Measurements from ENCODE around the gene LCN2.
A peak's percentile ranks its signal among the peaks of the same experiment; 100 is the strongest.
"Not testable (repeated sequence)": the region's sequence is repeated elsewhere in the genome, so short reads cannot be mapped to it uniquely, and the experiment has no call there.

The LCN2 gene

DNA sequence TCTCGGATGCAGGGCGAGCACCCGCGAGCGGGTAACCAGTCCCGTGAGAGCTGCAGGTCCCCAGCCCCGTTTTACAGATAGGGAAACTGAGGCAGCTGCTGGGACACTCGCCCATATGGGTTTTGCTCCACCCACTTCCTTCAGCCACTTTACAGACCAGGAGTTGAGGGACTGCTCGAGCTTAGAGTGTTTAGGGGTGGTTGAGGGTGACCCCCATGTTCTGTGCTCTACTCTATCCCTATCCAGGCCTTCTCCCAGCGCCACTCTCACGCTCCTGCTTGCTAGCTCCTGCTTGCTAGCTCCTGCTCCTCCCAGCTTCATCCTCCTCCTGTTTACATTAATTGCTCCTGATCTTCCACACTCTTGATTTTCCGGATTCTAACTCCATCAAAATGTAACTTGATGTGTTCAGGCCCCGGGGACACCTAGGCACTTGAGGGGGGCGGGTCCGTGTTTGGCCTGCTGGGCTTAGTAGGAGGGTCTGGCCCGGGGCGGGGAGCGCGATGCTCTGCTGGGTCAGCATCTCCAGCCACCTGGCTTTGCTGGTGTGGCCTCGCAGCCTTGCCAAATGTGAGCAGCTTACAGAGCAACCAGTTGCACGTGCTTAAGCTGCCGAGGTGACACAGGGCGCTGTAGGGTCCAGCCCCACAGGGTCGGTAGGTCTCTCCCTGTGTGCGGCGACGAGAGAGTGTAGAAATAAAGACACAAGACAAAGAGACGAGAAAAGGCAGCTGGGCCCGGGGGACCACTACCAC lies 20.2 kb upstream of the LCN2 start:
- H3K9me2 ChIP-seq (replicated peaks; ENCODE audit: insufficient read depth, low read length), result no peaks in the 10 kb centered on the region
- no peaks in the 10 kb centered on the region for H3K36me3 ChIP-seq (ENCODE audit: low read length)
- H3K27me3 ChIP-seq (ENCODE audit: low read length), result no peaks in the 10 kb centered on the region
- no peaks in the 10 kb centered on the region; the same call in 1 of the 2 replicates for H4K20me1 ChIP-seq (ENCODE audit: low read depth, low read length)
- no peaks in the 10 kb centered on the region for H3F3A ChIP-seq (ENCODE audit: insufficient read depth)
- peak overlapping the region; percentile 84 for H3K4me2 ChIP-seq (ENCODE audit: low read depth, low read length, poor library complexity, severe bottlenecking)
- peak overlapping the region; percentile 92 for H3K9ac ChIP-seq (ENCODE audit: low read length)
- H3K79me2 ChIP-seq (ENCODE audit: insufficient read depth, low read length), result peaks cover 20% of the 10 kb centered on the region
- TF ChIP-seq EZH2phosphoT487 (conservative IDR thresholded peaks at IDR 0.05; ENCODE audit: low read length), result no peak
- TF ChIP-seq, protein P1, sequence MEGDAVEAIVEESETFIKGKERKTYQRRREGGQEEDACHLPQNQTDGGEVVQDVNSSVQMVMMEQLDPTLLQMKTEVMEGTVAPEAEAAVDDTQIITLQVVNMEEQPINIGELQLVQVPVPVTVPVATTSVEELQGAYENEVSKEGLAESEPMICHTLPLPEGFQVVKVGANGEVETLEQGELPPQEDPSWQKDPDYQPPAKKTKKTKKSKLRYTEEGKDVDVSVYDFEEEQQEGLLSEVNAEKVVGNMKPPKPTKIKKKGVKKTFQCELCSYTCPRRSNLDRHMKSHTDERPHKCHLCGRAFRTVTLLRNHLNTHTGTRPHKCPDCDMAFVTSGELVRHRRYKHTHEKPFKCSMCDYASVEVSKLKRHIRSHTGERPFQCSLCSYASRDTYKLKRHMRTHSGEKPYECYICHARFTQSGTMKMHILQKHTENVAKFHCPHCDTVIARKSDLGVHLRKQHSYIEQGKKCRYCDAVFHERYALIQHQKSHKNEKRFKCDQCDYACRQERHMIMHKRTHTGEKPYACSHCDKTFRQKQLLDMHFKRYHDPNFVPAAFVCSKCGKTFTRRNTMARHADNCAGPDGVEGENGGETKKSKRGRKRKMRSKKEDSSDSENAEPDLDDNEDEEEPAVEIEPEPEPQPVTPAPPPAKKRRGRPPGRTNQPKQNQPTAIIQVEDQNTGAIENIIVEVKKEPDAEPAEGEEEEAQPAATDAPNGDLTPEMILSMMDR (IDR thresholded peaks at IDR 0.05; ENCODE audit: insufficient read depth, low read length, poor library complexity, severe bottlenecking), result no peak
- no peaks in the 10 kb centered on the region for H3K9me3 ChIP-seq (ENCODE audit: insufficient read depth, low read length)
- H3K27ac ChIP-seq (ENCODE audit: low read depth, low read length), result no peak overlapping the region
- peak overlapping the region; percentile 94 for H2AFZ ChIP-seq (ENCODE audit: low read depth, low read length, severe bottlenecking)
- H3K4me3 ChIP-seq (ENCODE audit: insufficient read depth, low read length, poor library complexity, severe bottlenecking), result peak overlapping the region; percentile 91

DNA sequence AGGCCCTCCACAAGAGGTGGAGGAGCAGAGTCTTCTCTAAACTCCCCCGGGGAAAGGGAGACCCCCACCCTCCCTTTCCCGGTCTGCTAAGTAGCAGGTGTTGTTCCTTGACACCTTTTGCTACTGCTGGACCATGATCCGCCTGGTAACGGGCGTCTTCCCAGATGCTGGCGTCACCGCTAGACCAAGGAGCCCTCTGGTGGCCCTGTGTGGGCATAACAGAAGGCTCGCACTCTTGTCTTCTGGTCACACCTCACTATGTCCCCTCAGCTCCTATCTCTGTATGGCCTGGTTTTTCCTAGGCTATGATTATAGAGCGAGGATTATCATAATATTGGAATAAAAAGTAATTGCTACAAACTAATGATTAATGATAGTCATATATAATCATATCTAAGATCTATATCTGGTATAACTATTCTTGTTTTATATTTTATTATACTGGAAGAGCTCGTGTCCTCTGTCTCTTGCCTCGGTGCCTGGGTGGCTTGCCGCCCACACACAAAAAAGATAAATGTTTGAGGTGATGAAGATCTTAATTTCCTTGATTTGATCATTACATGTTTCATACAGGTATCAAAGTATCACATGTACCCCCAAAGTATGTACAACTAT lies 19.2 kb upstream of the LCN2 start:
- H3K9me2 ChIP-seq (replicated peaks; ENCODE audit: insufficient read depth, low read length); H2AFZ ChIP-seq (ENCODE audit: low read depth, low read length, severe bottlenecking); H3K27me3 ChIP-seq (ENCODE audit: low read length); H3K36me3 ChIP-seq (ENCODE audit: low read length); H3K9ac ChIP-seq (ENCODE audit: low read length); H3F3A ChIP-seq (ENCODE audit: insufficient read depth); H3K27ac ChIP-seq (ENCODE audit: low read depth, low read length); H3K9me3 ChIP-seq (ENCODE audit: insufficient read depth, low read length); H3K4me3 ChIP-seq (ENCODE audit: insufficient read depth, low read length, poor library complexity, severe bottlenecking); H3K4me2 ChIP-seq (ENCODE audit: low read depth, low read length, poor library complexity, severe bottlenecking); H4K20me1 ChIP-seq (ENCODE audit: low read depth, low read length): not testable (repeated sequence)
- peaks cover 20% of the 10 kb centered on the region for H3K79me2 ChIP-seq (ENCODE audit: insufficient read depth, low read length)

DNA sequence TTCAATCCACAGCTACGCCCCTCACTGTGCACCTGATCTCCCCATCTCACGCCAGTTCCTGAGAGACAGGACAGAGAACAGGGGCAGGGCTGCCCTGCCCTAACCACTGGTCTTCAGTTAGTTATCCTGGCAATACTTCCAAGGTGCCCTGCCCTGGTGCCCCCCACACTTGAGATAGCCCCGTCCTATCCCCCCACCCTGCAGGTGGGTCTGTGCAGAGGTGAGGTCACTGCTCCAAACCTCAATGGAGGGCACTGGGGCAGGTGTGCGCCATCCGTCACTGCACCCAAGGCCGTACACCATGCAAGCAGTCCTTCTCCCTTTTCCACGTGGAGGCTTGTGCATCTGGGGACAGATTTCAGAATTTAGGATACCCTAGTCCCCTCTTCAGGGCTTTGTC lies 18.6 kb upstream of the LCN2 start:
- H4K20me1 ChIP-seq (ENCODE audit: low read depth, low read length); H3K9ac ChIP-seq (ENCODE audit: low read length); H3K4me3 ChIP-seq (ENCODE audit: insufficient read depth, low read length, poor library complexity, severe bottlenecking); H3K27ac ChIP-seq (ENCODE audit: low read depth, low read length); H3K36me3 ChIP-seq (ENCODE audit: low read length); H3F3A ChIP-seq (ENCODE audit: insufficient read depth); H3K9me3 ChIP-seq (ENCODE audit: insufficient read depth, low read length); H3K9me2 ChIP-seq (replicated peaks; ENCODE audit: insufficient read depth, low read length); H2AFZ ChIP-seq (ENCODE audit: low read depth, low read length, severe bottlenecking); H3K27me3 ChIP-seq (ENCODE audit: low read length); H3K4me2 ChIP-seq (ENCODE audit: low read depth, low read length, poor library complexity, severe bottlenecking): not testable (repeated sequence)
- H3K79me2 ChIP-seq (ENCODE audit: insufficient read depth, low read length), result peaks cover 18% of the 10 kb centered on the region

DNA sequence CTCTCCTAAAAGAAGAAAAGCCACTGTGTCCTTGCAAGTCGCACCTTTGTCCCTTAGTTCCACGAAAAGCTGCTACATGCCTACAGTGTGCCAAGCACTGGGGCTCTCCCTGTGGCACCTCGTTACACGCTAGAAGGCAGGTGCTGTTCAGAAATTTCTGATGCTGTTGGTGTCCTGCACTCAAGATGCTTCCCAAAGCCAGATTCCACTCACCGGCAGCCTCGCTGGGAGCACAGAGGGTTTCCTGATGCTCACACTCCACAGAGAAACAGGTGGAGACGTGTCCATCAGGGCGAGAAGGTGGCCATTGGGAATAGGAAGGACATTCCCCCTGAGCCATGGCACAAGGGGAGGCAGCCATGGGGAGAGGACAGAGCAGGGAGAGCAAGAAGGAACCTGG lies 17.9 kb upstream of the LCN2 start:
- H3K27ac ChIP-seq (ENCODE audit: low read depth, low read length); H4K20me1 ChIP-seq (ENCODE audit: low read depth, low read length); H3K9me3 ChIP-seq (ENCODE audit: insufficient read depth, low read length); H3K4me2 ChIP-seq (ENCODE audit: low read depth, low read length, poor library complexity, severe bottlenecking); H3K4me3 ChIP-seq (ENCODE audit: insufficient read depth, low read length, poor library complexity, severe bottlenecking); H2AFZ ChIP-seq (ENCODE audit: low read depth, low read length, severe bottlenecking); H3K27me3 ChIP-seq (ENCODE audit: low read length); H3K36me3 ChIP-seq (ENCODE audit: low read length); H3K9me2 ChIP-seq (replicated peaks; ENCODE audit: insufficient read depth, low read length); H3F3A ChIP-seq (ENCODE audit: insufficient read depth); H3K9ac ChIP-seq (ENCODE audit: low read length): not testable (repeated sequence)
- H3K79me2 ChIP-seq (ENCODE audit: insufficient read depth, low read length), result peaks cover 11% of the 10 kb centered on the region

DNA sequence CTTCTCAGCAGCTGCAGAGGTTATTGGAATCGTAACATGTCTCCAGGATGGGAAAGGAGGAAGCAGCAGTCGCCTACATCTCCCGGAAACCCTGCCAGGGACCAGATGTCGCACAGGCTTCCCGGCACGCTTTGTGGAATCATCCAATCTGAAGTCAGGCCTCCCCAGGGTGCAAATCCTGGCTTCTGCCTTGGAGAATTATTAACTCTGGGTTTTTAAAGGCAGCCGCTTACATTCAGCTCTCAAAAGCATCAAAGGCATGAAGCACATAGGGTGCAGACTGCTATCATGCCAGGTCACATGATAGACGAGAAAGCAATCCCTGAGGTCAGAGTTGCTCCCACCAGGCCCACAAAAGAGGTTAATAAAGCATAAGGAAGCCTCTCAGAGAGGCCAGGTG lies 17.1 kb upstream of the LCN2 start:
- not testable (repeated sequence) for H3K9me2 ChIP-seq (replicated peaks; ENCODE audit: insufficient read depth, low read length); H3K27ac ChIP-seq (ENCODE audit: low read depth, low read length); H3K27me3 ChIP-seq (ENCODE audit: low read length); H2AFZ ChIP-seq (ENCODE audit: low read depth, low read length, severe bottlenecking); H3K79me2 ChIP-seq (ENCODE audit: insufficient read depth, low read length); H3K9ac ChIP-seq (ENCODE audit: low read length); H3K4me3 ChIP-seq (ENCODE audit: insufficient read depth, low read length, poor library complexity, severe bottlenecking); H3F3A ChIP-seq (ENCODE audit: insufficient read depth); H4K20me1 ChIP-seq (ENCODE audit: low read depth, low read length); H3K36me3 ChIP-seq (ENCODE audit: low read length); H3K4me2 ChIP-seq (ENCODE audit: low read depth, low read length, poor library complexity, severe bottlenecking); H3K9me3 ChIP-seq (ENCODE audit: insufficient read depth, low read length)

DNA sequence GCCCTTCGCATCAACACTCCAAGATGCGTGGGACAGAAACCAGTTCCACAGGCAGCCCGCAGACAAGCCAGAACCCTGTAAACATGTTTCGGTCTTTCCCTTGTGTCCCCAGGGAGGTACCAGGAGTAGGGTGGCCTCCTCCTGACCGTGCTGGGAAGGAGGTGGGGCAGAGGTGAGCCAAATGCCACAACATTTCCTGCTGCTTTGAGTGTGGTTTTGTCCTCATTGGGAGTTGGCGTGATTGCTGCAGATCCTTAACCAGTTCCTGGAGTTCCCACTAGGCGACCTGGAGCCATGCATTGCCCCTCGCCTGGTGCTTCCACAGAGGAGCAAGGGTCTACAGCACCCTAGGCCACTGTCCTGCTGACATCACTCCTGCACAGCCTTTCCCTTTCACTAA lies 13.7 kb upstream of the LCN2 start:
- not testable (repeated sequence) for H3K4me3 ChIP-seq (ENCODE audit: insufficient read depth, low read length, poor library complexity, severe bottlenecking); H3K9ac ChIP-seq (ENCODE audit: low read length); H2AFZ ChIP-seq (ENCODE audit: low read depth, low read length, severe bottlenecking); H3F3A ChIP-seq (ENCODE audit: insufficient read depth); H3K27me3 ChIP-seq (ENCODE audit: low read length); H4K20me1 ChIP-seq (ENCODE audit: low read depth, low read length); H3K4me2 ChIP-seq (ENCODE audit: low read depth, low read length, poor library complexity, severe bottlenecking); H3K27ac ChIP-seq (ENCODE audit: low read depth, low read length); H3K36me3 ChIP-seq (ENCODE audit: low read length); H3K79me2 ChIP-seq (ENCODE audit: insufficient read depth, low read length); H3K9me2 ChIP-seq (replicated peaks; ENCODE audit: insufficient read depth, low read length); H3K9me3 ChIP-seq (ENCODE audit: insufficient read depth, low read length)
